ENCODE results near the gene KNDC1. TPM values are rescaled to one million over a fixed set of nuclear protein-coding genes. Genes with fewer than 3 reads are reported as not detected.

KNDC1 gene
- total RNA-seq, 1 experiment from 2014 or later = 15.7 TPM

- no peak overlapping the region for H3T11ph ChIP-seq (ENCODE audit: low read length)
- H2AFZ ChIP-seq (ENCODE audit: low read length) = no peak overlapping the region
- Mint-ChIP-seq H3K27ac (no peak overlapping the region), H3K27me3 (ENCODE audit: low read depth) (peaks cover 11% of the 10 kb centered on the region), H3K4me1 (peaks cover 3 to 7% of the 10 kb centered on the region in 2 experiments; a peak in 3 of 4 replicates), H3K36me3 (ENCODE audit: insufficient read depth in 1 of 3, low read depth in 3 of 3) (peaks cover 0 to 11% (median 0%) of the 10 kb centered on the region in 3 experiments; a peak in 2 of 7 replicates), H3K9me3 (no peaks in the 10 kb centered on the region), H3K4me3 (peak overlapping the region; percentile 48 to 67; a peak in 3 of 5 replicates)
- H2AK5ac ChIP-seq (ENCODE audit: insufficient read length, low read length) = no peak overlapping the region
- H3K14ac ChIP-seq (ENCODE audit: insufficient read depth, low read length) = no peak overlapping the region
- no peaks in the 10 kb centered on the region for H3K9me3 ChIP-seq (ENCODE audit: control insufficient read depth, low read depth, low read length)
- DNase-seq = no peak
- no peak overlapping the region for H2BK15ac ChIP-seq (ENCODE audit: low read depth, low read length)
- H3K23me2 ChIP-seq (ENCODE audit: insufficient read length, low read depth, low read length, poor library complexity, severe bottlenecking) = peaks cover 7% of the 10 kb centered on the region
- TF ChIP-seq CTCF (conservative IDR thresholded peaks at IDR 0.05) = peak; percentile 29; the same call in 2 of the 3 replicates
- no peak overlapping the region for H2BK5ac ChIP-seq (ENCODE audit: insufficient read length, low read length)
- no peaks in the 10 kb centered on the region; the same call in 1 of the 2 replicates for H3K27me3 ChIP-seq (ENCODE audit: insufficient read depth, low read length)
- H2BK20ac ChIP-seq (ENCODE audit: low read depth, low read length, poor library complexity, severe bottlenecking) = no peak overlapping the region
- H3K27ac ChIP-seq (ENCODE audit: insufficient read length, low read depth, low read length) = no peak overlapping the region
- no peak overlapping the region for H3K4me2 ChIP-seq (ENCODE audit: insufficient read depth, insufficient read length, low read length)
- no peak overlapping the region for H2BK12ac ChIP-seq (ENCODE audit: insufficient read length, low read depth, low read length)
- no peak overlapping the region for H4K5ac ChIP-seq (ENCODE audit: insufficient read length, low read depth, low read length)
- H3K79me1 ChIP-seq (ENCODE audit: insufficient read depth, low read depth, low read length, poor library complexity, severe bottlenecking) = no peaks in the 10 kb centered on the region
- H3K23ac ChIP-seq (ENCODE audit: insufficient read length, low read depth, low read length) = no peak overlapping the region
- no peak overlapping the region for H3K9ac ChIP-seq (ENCODE audit: extremely low read depth, insufficient read length, low read length)
- H3K79me2 ChIP-seq (ENCODE audit: insufficient read depth, low read length) = no peaks in the 10 kb centered on the region
- no peak overlapping the region for H2BK120ac ChIP-seq (ENCODE audit: low read depth, low read length, poor library complexity, severe bottlenecking)
- no peak overlapping the region for H3K56ac ChIP-seq (ENCODE audit: insufficient read length, low read depth, low read length)
- H4K8ac ChIP-seq (replicated peaks; ENCODE audit: insufficient read length, low read depth, low read length) = no peak overlapping the region
- H4K20me1 ChIP-seq (ENCODE audit: control insufficient read depth, insufficient read depth, insufficient read length) = no peaks in the 10 kb centered on the region
- H3K4me1 ChIP-seq (ENCODE audit: insufficient read depth, low read length) = no peaks in the 10 kb centered on the region
- WGBS (ENCODE audit: extremely low coverage, insufficient read length, low lambda C conversion rate) = no CpG with 5 or more reads among the region's 12 CpGs
- no peak overlapping the region for H4K91ac ChIP-seq (ENCODE audit: insufficient read length, low read depth, low read length)
- H3K18ac ChIP-seq (ENCODE audit: insufficient read length, low read depth, low read length) = no peak overlapping the region
- no peak overlapping the region for H3K4ac ChIP-seq (ENCODE audit: low read depth, low read length)
These were observed 115.7 kb downstream of the KNDC1 start for GRCh38 chr10:133275684-133276092.

Small RNAs within 50 kb of the gene (microRNA-seq; reads per million reads assigned to microRNA genes)
- not detected for gene MIR202 (ENCODE audit: borderline microRNAs expressed)

Other genes with a start within 250 kb of the KNDC1 start
- gene CFAP46, start 217.6 kb upstream of the KNDC1 start, total RNA-seq (2021) = 2.9 and 3.1 TPM in 2 replicates
- gene ADGRA1, start 72.3 kb upstream of the KNDC1 start, total RNA-seq (2021) = 0.11 and 0.13 TPM in 2 replicates
- gene UTF1, start 70.0 kb downstream of the KNDC1 start, total RNA-seq (2021) = 31.5 and 38.6 TPM in 2 replicates
- 10.9 and 11.1 TPM in 2 replicates for gene VENTX, start 77.6 kb downstream of the KNDC1 start, total RNA-seq (2021)
- gene ADAM8, start 116.6 kb downstream of the KNDC1 start, total RNA-seq (2021) = 4.5 and 5.4 TPM in 2 replicates
- 52.4 and 53.5 TPM in 2 replicates for gene TUBGCP2, start 148.7 kb downstream of the KNDC1 start, total RNA-seq (2021)
- 83.6 and 89.4 TPM in 2 replicates for gene ZNF511, start 148.7 kb downstream of the KNDC1 start, total RNA-seq (2021)
- 1.9 and 2.9 TPM in 2 replicates for gene CALY, start 176.7 kb downstream of the KNDC1 start, total RNA-seq (2021)
- 0.81 and 1.2 TPM in 2 replicates for gene PRAP1, start 187.2 kb downstream of the KNDC1 start, total RNA-seq (2021)
- gene FUOM, start 197.8 kb downstream of the KNDC1 start, total RNA-seq (2021) = 39.6 and 41.8 TPM in 2 replicates
- gene ECHS1, start 213.1 kb downstream of the KNDC1 start, total RNA-seq (2021) = 94.1 and 100 TPM in 2 replicates
- gene PAOX, start 219.0 kb downstream of the KNDC1 start, total RNA-seq (2021) = 5.3 and 5.6 TPM in 2 replicates
- gene MTG1, start 233.9 kb downstream of the KNDC1 start, total RNA-seq (2021) = 61.4 and 65.3 TPM in 2 replicates

Data from H9 (cell line).